GM19395 (cell line): Measurements from ENCODE around the gene PSMG2.
"Not testable (repeated sequence)": the region's sequence is repeated elsewhere in the genome, so short reads cannot be mapped to it uniquely, and the experiment has no call there.

Experiments
- ATAC-seq: cut with Tn5 transposase; IDR thresholded peaks from one replicate; pipeline ENCODE4 v1.9.1; 2021; ENCODE audit warnings: mild to moderate bottlenecking, moderate library complexity; ENCODE audit not compliant: unreplicated experiment

Gene PSMG2

DNA sequence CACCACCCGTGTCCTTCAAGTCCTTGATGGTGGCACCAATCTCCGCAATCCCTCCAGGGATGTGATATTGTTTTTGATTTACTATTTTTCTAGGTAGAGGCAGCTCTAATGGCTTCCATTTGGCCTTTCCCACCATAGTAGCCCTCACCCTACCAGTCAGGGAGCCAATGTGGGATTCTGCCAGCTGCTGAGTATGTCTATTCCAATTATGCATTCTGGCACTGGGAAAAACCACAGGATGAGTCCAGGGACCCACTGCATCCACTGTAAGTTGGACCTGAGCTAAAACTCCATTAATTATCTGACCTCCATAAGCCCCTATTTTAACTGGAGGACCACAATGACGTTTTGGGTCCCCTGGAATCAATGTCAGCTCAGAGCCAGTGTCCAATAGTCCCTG is 55.7 kb downstream of the PSMG2 start:
- ATAC-seq: not testable (repeated sequence)

DNA sequence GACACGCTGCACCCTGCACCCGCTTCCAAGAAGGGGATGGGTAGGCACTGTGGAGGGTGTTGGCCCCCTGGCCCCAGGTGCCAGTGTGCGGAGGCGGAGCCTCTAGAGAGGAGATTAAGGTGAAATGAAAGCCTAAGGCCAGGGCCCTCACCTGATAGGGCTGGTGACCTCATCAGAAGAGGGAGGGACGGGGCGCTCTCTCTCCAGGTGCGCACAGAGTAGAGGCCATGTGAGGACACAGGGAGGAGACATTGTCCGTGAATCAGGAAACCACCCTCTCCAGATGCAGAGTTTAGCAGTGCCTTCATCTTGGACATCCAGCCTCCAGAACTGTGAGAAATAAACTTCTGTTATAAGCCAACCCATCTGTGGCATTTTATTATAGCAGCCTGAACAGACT is 62.3 kb downstream of the PSMG2 start:
- ATAC-seq: no peak

DNA sequence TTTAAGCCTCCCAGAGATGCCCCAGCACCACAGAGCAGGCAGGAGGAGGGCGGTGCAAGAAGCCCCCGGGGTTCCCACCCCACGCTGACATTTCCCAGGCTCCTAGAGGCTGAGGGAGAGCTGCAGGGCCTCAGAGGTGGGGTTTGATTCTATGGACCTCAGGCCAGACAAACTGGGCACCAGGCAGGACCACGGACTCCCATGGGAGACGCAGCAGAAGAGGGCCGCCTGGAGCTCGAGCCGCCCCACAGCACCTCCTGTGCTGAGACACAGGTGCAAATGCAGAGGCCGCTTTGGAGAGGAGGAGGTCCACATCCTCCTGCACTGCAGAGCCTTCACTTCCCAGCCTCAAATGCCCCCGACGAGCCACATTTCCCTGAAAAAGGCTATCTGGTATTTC is 62.7 kb downstream of the PSMG2 start:
- no peak for ATAC-seq

DNA sequence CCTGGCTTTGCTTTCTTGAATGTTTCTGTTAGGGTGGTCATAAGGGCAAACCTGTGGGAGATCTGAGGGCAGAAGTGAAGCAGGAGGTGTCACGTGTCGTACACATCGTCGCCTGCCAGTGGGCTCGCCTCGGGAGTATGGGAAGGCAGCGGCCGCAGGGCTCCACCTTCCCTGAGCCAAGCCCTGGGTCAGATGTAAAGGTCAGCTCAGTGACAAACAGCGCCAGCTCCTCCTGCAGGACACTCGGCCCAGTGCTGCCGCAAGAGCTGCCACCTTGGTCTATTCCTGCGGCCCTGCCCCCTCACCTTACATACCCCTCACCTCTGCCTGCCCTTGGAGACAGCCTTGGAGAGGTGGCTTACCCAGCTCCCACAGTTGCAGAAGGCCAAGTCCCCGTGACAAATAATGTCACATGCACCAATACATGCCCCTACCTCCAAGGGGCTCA is 64.2 kb downstream of the PSMG2 start:
- ATAC-seq: no peak

DNA sequence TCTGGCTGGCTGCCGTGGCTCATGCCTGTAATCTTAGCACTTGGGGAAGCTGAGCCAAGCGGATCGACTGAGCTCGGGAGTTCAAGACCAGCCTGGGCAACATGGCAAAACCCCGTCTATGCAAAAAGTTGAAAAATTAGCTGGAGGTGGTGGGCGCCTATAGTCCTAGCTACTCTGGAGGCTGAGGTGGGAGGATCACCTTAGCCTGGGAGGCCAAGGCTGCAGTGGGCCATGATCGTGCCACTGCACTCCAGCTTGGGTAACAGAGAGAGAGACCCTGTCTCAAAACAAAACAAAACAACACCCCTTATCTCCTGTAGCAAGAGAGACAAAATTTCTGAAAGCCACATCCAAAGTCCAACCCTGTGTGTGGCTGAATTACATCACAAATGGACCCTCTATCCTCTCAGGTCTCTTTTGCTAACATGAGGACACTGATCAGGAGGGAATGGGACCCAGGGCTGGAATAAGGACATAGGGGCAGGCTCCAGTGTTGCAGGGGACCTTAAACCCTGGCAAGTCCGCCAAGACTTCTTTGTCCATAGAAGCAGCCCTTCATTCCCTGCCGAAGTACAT is 64.8 kb downstream of the PSMG2 start:
- no peak for ATAC-seq

DNA sequence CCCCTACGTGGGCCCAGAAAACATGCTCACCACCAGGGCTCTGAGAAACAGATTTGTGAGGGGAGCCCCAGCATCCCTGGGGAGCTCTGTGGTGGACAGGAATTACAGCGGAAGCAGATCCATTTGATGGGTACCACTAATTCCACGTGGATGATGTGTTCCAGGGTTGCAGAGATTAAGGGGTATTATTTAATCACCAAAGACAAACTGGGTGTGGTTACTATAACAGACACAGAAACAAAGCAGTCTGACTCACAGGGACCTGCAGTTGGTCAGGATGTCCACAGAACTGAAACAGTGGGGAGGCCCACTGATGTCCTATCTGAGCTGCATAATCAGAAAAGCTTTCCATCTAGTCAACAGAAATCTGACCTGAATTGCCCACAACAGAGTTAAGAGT is 65.8 kb downstream of the PSMG2 start:
- no peak for ATAC-seq

DNA sequence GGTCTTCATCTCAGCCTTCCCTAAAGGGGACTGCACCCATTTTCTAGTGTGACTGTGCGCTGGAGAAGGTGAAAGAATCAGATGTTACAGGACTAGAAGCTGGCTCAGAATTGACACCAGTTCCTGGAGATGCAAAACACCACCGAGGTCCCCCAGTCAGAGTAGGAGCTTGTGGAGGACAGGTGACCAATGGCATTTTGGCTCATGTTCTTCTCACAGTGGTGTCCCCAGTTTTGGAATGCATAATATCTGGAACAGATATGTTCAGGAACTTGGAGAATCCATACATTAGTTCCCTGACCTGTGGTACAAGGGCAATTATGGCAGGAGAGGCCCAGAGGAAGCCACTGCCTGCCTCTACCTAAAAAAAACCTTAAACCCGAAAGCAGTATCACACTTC is 66.3 kb downstream of the PSMG2 start:
- ATAC-seq: no peak

DNA sequence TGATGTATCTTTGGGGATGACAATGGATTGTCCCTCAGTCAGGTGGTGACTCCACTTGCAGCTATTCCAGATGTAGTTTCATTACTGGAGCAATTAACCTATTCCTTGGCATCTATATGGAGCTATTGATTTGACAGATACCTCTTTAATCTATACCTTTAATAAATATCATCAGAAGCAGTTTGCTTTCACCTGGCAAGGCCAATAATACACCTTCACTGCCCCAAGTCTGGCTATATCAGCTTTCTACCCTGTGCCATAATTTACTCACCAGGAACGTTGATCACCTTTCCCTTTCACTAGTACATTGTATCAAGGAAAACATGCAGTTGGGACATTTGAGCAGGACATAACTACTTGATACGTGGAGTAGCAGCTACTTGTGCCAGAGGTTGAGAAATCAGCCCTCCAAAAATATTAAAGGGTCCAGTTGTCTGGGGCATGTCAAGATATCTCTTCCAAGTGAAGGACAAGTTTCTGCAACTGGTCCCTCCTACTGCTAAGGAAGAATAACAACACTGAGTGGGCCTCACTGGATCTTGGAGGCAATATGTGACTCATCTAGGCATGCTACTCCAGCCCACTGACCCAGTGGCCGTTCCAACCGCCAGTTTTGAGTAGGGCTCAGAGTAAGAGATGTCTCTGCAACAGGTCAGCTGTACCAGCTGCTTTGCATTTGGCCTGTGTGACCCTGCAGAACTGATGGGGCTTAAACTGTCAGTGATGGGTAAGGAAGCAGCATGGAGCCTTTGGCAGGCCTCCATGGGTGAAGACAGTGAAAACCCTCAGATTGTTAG is 67.0 kb downstream of the PSMG2 start:
- ATAC-seq: no peak

DNA sequence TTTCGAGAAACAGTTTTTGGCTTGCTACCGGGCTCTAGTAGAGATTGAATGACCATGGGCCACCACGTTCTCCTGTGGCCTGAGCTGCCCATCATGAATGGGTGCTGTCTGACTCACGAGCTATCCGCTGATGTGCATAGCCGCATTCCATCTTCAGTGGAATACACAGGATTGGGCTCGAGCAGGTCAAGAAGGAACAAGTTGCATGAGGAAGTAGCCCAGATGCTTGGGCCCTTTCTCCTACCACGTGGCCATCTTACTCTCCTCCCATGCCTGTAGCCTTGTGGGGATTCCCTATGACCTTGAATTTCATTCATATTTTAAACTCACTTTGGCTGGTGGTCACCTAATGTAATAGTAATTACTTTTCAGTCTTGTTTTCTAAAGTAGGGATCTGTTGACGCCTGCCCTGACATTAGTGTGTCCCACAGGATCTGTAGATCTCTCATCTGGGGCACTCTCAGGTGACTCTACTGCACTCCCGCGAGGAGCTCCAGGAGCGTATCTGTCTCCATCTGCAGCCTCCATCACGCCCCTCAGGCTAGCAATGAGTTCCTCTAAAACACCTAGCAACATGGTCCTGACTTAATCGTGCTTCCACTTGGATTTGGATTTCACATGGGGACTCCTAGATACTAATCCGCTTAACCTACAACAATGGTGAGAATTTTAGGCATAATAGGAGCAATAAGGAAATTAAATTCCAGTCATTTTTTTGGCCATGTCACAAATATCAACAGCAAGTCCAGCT is 67.8 kb downstream of the PSMG2 start:
- ATAC-seq: no peak

DNA sequence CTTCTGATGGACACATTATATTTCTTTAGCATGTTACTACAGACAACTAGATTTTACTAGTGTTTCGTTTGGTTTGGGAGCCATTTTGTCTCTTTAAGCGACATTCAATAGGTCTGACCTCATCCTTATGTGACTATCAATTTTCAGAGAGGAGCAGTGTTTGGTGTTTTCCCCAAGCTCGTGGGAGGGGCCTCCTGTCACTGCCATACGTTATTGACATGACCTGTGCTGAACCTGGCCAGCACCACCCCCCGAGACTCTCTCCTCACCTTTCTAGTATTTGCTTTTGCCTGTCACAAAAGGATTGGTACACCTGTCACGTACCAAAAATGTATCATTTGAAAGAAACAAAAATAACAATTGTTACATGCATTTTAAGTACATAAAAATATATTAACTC is 69.3 kb downstream of the PSMG2 start:
- no peak for ATAC-seq

DNA sequence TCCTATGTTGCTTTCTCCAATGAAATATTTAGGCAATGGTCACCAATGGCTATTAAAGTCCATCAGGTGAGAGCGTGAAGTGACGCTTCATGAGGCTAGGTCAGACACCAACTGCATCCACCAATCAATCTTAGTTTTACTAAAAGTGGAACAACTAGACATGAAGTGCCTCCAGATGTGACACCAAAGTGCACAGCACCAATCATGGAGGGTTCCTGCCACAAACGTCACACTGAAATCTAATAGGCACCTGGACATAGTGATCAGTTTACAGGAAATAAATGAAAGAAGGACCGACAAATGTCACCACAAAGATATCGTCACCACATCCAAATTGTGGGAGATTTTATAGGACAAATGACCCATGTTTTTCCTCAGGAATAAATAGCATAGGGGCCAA is 70.5 kb downstream of the PSMG2 start:
- ATAC-seq: no peak

DNA sequence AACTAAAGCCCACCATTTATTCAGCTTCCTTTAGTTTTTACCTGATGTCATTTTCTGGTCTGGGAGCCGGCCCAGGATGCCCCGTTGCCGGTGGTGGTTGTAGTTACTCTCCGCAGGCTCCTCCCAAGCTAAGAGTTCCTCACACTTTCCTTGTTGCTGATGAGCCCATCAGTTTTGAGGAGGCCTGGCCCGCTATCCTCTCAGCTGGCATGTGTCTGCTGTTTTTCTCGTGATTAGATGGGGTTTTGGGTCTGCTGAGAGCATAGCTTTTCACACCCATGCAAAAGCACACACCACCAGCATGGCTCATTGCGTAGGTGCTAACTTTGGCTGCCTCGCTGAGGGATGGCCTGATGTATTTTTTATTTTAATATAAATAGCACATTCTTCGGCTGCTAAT is 72.1 kb downstream of the PSMG2 start:
- ATAC-seq: no peak
